ENCODE data around the gene ZNF532.
A peak's percentile ranks its signal among the peaks of the same experiment; 100 is the strongest.

ZNF532 gene

GRCh38 chr18:58900015-58900649, 35.5 kb downstream of the ZNF532 start:
- Histone ChIP-seq H3K9ac (ENCODE audit: low read length in 2 of 2) (no peak overlapping the region), H3K9me3 (ENCODE audit: control insufficient read depth in 2 of 2, low read length in 2 of 2) (no peaks in the 10 kb centered on the region), H3K27ac (ENCODE audit: low read length) (no peak overlapping the region), H3K36me3 (ENCODE audit: control insufficient read depth in 2 of 2, insufficient read depth in 2 of 2, low read length in 2 of 2) (peaks cover 0 to 7% of the 10 kb centered on the region in 2 donors), H3K4me3 (ENCODE audit: low read length in 2 of 2) (no peak overlapping the region), H3K27me3 (ENCODE audit: control insufficient read depth in 1 of 2, insufficient read depth in 2 of 2, low read length in 2 of 2) (no peaks in the 10 kb centered on the region), H3K4me1 (ENCODE audit: control insufficient read depth, insufficient read depth, low read length) (peaks cover 9% of the 10 kb centered on the region)

DNA sequence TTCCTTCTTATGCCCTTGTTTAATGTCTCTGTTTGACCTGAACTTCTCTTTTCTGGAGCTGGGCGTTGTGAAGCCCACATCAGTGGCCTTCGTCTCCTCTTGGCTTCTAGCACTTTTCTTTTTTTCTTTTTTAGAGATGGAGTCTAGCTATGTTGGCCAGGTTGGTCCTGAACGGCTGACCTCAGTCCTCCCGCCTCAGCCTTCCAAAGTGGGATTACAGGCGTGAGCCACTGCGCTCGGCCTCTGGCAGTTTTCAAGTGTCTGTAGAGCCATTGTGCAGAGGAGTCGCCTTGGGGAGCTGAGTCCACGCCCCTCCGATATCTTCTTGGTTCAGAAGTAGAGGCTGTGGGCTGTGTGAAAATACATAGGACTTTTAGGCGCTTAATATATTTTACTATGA, 36.5 kb downstream of the ZNF532 start:
- H3K27ac ChIP-seq (ENCODE audit: low read length) = no peak overlapping the region
- H3K4me1 ChIP-seq (ENCODE audit: control insufficient read depth, insufficient read depth, low read length) = peaks cover 7% of the 10 kb centered on the region

DNA sequence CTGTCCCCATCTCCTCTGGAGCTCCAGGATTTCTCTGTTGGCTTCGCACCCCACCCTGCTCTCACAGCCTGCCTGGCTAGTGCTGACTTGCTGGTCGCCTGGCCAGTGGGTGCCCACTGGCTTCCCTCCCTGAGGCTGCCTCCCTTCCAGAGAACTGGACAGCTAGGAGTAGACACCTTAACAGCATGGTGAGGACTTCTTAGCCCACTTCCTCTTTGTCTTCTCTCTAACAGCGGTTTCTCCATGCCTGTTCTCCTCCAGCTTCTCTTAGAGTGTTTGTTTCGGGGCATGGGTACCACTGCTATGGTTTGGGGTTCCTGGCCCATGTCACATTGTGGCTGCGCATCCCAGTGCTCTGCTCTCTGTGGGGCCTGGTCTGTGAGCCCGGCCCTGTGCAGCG, 37.1 kb downstream of the ZNF532 start:
- peaks cover 5 to 8% of the 10 kb centered on the region in 2 donors for H3K36me3 ChIP-seq (ENCODE audit: control insufficient read depth in 2 of 2, insufficient read depth in 2 of 2, low read length in 2 of 2)
- no peak overlapping the region for H3K27ac ChIP-seq (ENCODE audit: low read length)
- no peaks in the 10 kb centered on the region for H3K27me3 ChIP-seq (ENCODE audit: control insufficient read depth in 1 of 2, insufficient read depth in 2 of 2, low read length in 2 of 2)
- no peak overlapping the region for H3K4me3 ChIP-seq (ENCODE audit: low read length in 2 of 2)
- no peak overlapping the region for H3K9ac ChIP-seq (ENCODE audit: low read length in 2 of 2)
- H3K9me3 ChIP-seq (ENCODE audit: control insufficient read depth in 2 of 2, low read length in 2 of 2) = no peaks in the 10 kb centered on the region
- H3K4me1 ChIP-seq (ENCODE audit: control insufficient read depth, insufficient read depth, low read length) = peaks cover 4% of the 10 kb centered on the region

More for the DNA sequence above, 36.5 kb downstream of the ZNF532 start:
- peaks cover 5 to 10% of the 10 kb centered on the region in 2 donors for H3K36me3 ChIP-seq (ENCODE audit: control insufficient read depth in 2 of 2, insufficient read depth in 2 of 2, low read length in 2 of 2)
- no peaks in the 10 kb centered on the region for H3K27me3 ChIP-seq (ENCODE audit: control insufficient read depth in 1 of 2, insufficient read depth in 2 of 2, low read length in 2 of 2)
- H3K9me3 ChIP-seq (ENCODE audit: control insufficient read depth in 2 of 2, low read length in 2 of 2) = no peaks in the 10 kb centered on the region
- H3K4me3 ChIP-seq (ENCODE audit: low read length in 2 of 2) = no peak overlapping the region
- H3K9ac ChIP-seq (ENCODE audit: low read length in 2 of 2) = no peak overlapping the region

GRCh38 chr18:58902961-58903360, 38.3 kb downstream of the ZNF532 start:
- no peak overlapping the region for H3K27ac ChIP-seq (ENCODE audit: low read length)
- no peaks in the 10 kb centered on the region for H3K9me3 ChIP-seq (ENCODE audit: control insufficient read depth in 2 of 2, low read length in 2 of 2)
- no peak overlapping the region for H3K4me3 ChIP-seq (ENCODE audit: low read length in 2 of 2)
- peaks cover 5 to 7% of the 10 kb centered on the region in 2 donors for H3K36me3 ChIP-seq (ENCODE audit: control insufficient read depth in 2 of 2, insufficient read depth in 2 of 2, low read length in 2 of 2)
- H3K9ac ChIP-seq (ENCODE audit: low read length in 2 of 2) = no peak overlapping the region
- no peaks in the 10 kb centered on the region for H3K27me3 ChIP-seq (ENCODE audit: control insufficient read depth in 1 of 2, insufficient read depth in 2 of 2, low read length in 2 of 2)
- H3K4me1 ChIP-seq (ENCODE audit: control insufficient read depth, insufficient read depth, low read length) = peaks cover 7% of the 10 kb centered on the region

DNA sequence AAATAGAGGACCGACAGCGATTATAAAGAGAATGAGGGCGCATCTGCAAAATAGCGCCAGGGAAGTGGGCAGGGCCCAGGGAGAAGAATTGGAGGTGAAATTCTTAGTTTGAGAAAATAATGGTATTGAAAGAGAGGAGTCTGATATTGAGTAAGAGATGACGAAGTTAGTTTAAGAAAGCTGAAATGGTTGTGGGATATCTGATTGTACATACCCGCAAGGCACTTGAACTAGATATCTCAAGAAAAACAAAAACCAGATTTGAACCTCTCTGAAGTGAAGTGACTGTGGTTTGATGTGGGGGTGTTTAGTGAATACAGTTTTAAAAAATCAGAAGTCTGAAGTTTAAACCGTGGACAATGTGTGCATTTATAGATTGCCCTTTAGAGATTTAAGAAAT, 38.9 kb downstream of the ZNF532 start:
- no peaks in the 10 kb centered on the region for H3K9me3 ChIP-seq (ENCODE audit: control insufficient read depth in 2 of 2, low read length in 2 of 2)
- H3K9ac ChIP-seq (ENCODE audit: low read length in 2 of 2) = no peak overlapping the region
- H3K4me3 ChIP-seq (ENCODE audit: low read length in 2 of 2) = no peak overlapping the region
- no peak overlapping the region for H3K27ac ChIP-seq (ENCODE audit: low read length)
- H3K36me3 ChIP-seq (ENCODE audit: control insufficient read depth in 2 of 2, insufficient read depth in 2 of 2, low read length in 2 of 2) = peaks cover 5 to 7% of the 10 kb centered on the region in 2 donors
- no peaks in the 10 kb centered on the region for H3K27me3 ChIP-seq (ENCODE audit: control insufficient read depth in 1 of 2, insufficient read depth in 2 of 2, low read length in 2 of 2)
- H3K4me1 ChIP-seq (ENCODE audit: control insufficient read depth, insufficient read depth, low read length) = peaks cover 7% of the 10 kb centered on the region

GRCh38 chr18:58905777-58906428, 41.2 kb downstream of the ZNF532 start:
- Histone ChIP-seq H3K36me3 (ENCODE audit: control insufficient read depth in 2 of 2, insufficient read depth in 2 of 2, low read length in 2 of 2) (peaks cover 5 to 7% of the 10 kb centered on the region in 2 donors), H3K27ac (ENCODE audit: low read length) (no peak overlapping the region), H3K9me3 (ENCODE audit: control insufficient read depth in 2 of 2, low read length in 2 of 2) (no peaks in the 10 kb centered on the region), H3K27me3 (ENCODE audit: control insufficient read depth in 1 of 2, insufficient read depth in 2 of 2, low read length in 2 of 2) (no peaks in the 10 kb centered on the region), H3K4me3 (ENCODE audit: low read length in 2 of 2) (no peak overlapping the region), H3K4me1 (ENCODE audit: control insufficient read depth, insufficient read depth, low read length) (peaks cover 4% of the 10 kb centered on the region), H3K9ac (ENCODE audit: low read length in 2 of 2) (no peak overlapping the region)

- peaks cover 11% of the 10 kb centered on the region for H3K4me1 ChIP-seq (ENCODE audit: control insufficient read depth, insufficient read depth, low read length)
- H3K9me3 ChIP-seq (ENCODE audit: control insufficient read depth in 2 of 2, low read length in 2 of 2) = no peaks in the 10 kb centered on the region
- no peak overlapping the region for H3K4me3 ChIP-seq (ENCODE audit: low read length in 2 of 2)
- H3K27me3 ChIP-seq (ENCODE audit: control insufficient read depth in 1 of 2, insufficient read depth in 2 of 2, low read length in 2 of 2) = no peaks in the 10 kb centered on the region
- H3K36me3 ChIP-seq (ENCODE audit: control insufficient read depth in 2 of 2, insufficient read depth in 2 of 2, low read length in 2 of 2) = peaks cover 5% of the 10 kb centered on the region in 2 donors
- H3K9ac ChIP-seq (ENCODE audit: low read length in 2 of 2) = no peak overlapping the region
- no peak overlapping the region for H3K27ac ChIP-seq (ENCODE audit: low read length)
Observed at GRCh38 chr18:58908006-58908405, 43.3 kb downstream of the ZNF532 start.

DNA sequence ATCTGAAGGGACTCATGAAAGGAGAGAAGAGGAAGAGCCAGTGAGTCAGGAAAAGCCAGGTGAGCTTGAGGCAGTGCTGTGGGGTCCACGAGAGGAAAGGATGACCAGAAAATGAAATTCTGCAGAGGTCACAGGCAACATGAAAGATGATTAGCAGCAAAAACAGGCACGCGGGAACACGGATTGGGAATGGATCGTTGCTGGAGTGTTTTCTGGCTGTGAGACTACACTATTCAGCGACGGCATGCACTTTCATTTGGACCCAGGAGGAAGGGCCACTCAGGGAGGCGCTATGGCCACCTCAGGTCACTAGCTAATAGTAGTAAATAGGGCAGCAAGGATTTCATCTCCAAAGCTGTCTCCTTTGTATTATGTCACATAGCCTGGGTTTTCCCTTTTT, 44.8 kb downstream of the ZNF532 start:
- peaks cover 11% of the 10 kb centered on the region for H3K4me1 ChIP-seq (ENCODE audit: control insufficient read depth, insufficient read depth, low read length)
- no peak overlapping the region for H3K9ac ChIP-seq (ENCODE audit: low read length in 2 of 2)
- H3K27ac ChIP-seq (ENCODE audit: low read length) = no peak overlapping the region

DNA sequence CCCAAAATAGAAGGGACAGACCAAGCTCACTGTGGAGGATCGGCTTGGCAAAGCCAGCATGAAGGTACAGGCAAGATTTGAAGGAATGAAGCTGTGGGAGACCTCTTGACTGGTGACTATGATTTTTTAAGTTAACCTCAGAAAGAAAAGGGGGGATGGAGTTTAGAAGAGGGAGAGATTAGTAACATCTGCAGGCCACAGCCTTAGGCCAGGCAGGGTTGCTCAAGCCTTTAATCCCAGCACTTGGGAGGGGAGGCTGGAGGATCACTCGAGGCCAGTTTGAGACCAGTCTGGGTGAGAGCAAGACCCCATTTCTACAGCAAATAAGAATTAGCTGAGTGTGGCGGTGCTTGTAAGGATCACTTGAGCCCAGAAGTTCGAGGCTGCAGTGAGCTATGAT, 46.6 kb downstream of the ZNF532 start:
- Histone ChIP-seq H3K27ac (ENCODE audit: low read length) (peak overlapping the region; percentile 31), H3K9me3 (ENCODE audit: control insufficient read depth in 2 of 2, low read length in 2 of 2) (no peaks in the 10 kb centered on the region), H3K36me3 (ENCODE audit: control insufficient read depth in 2 of 2, insufficient read depth in 2 of 2, low read length in 2 of 2) (peaks cover 0 to 2% of the 10 kb centered on the region in 2 donors), H3K4me3 (ENCODE audit: low read length in 2 of 2) (peak overlapping the region in 1 of 2 donors; percentile 52), H3K4me1 (ENCODE audit: control insufficient read depth, insufficient read depth, low read length) (peaks cover 11% of the 10 kb centered on the region), H3K27me3 (ENCODE audit: control insufficient read depth in 1 of 2, insufficient read depth in 2 of 2, low read length in 2 of 2) (no peaks in the 10 kb centered on the region), H3K9ac (ENCODE audit: low read length in 2 of 2) (no peak overlapping the region)

More for the DNA sequence above, 44.8 kb downstream of the ZNF532 start:
- Histone ChIP-seq H3K9me3 (ENCODE audit: control insufficient read depth in 2 of 2, low read length in 2 of 2) (no peaks in the 10 kb centered on the region), H3K27me3 (ENCODE audit: control insufficient read depth in 1 of 2, insufficient read depth in 2 of 2, low read length in 2 of 2) (no peaks in the 10 kb centered on the region), H3K4me3 (ENCODE audit: low read length in 2 of 2) (no peak overlapping the region), H3K36me3 (ENCODE audit: control insufficient read depth in 2 of 2, insufficient read depth in 2 of 2, low read length in 2 of 2) (peaks cover 5% of the 10 kb centered on the region in 2 donors)

GRCh38 chr18:58911766-58912165, 47.1 kb downstream of the ZNF532 start:
- no peaks in the 10 kb centered on the region for H3K27me3 ChIP-seq (ENCODE audit: control insufficient read depth in 1 of 2, insufficient read depth in 2 of 2, low read length in 2 of 2)
- peak overlapping the region in 1 of 2 donors; percentile 52 for H3K4me3 ChIP-seq (ENCODE audit: low read length in 2 of 2)
- H3K36me3 ChIP-seq (ENCODE audit: control insufficient read depth in 2 of 2, insufficient read depth in 2 of 2, low read length in 2 of 2) = peaks cover 3 to 5% of the 10 kb centered on the region in 2 donors
- H3K9ac ChIP-seq (ENCODE audit: low read length in 2 of 2) = peak overlapping the region in 1 of 2 donors; percentile 13
- H3K27ac ChIP-seq (ENCODE audit: low read length) = peak overlapping the region; percentile 31
- H3K9me3 ChIP-seq (ENCODE audit: control insufficient read depth in 2 of 2, low read length in 2 of 2) = no peaks in the 10 kb centered on the region
- H3K4me1 ChIP-seq (ENCODE audit: control insufficient read depth, insufficient read depth, low read length) = peaks cover 11% of the 10 kb centered on the region
